K562 (cell line): ENCODE measurements around the gene RGMA. TPM values are rescaled to one million over a fixed set of nuclear protein-coding genes. Genes with fewer than 3 reads are reported as not detected.

Experiments used
- ATAC-seq: fragments of 200-7000 bp; cut with Tn5 transposase; 3 replicates; pipeline ENCODE4 v1.9.1; 2020; ENCODE audit warnings: moderate library complexity
- BruUV-seq: library from RNA; stranded (reverse); fragments of 400-500 nt; replicated peaks from 2 replicates; lab custom pipeline; 2021; lab: Mats Ljungman, UMichigan
- CTCF ChIA-PET: fragments of 300-600 bp; formaldehyde crosslinking; extraction: SDS; loops from one replicate; lab custom pipeline; 2021; ENCODE audit warnings: low intra/inter-chr PET ratio; lab: Yijun Ruan, JAX
- POLR2A ChIA-PET: fragments of 300-600, 350-650 bp; sonication (Branson Sonifier 250); formaldehyde crosslinking; extraction: SDS; loops from one replicate; lab custom pipeline; 2021; ENCODE audit warnings: antibody characterized with exemption, inconsistent platforms; lab: Yijun Ruan, JAX
- DNase-seq, 4 experiments: peaks; one replicate each; pipeline versions ENCODE4 v3.0.0 to v3.0.0-alpha.2; 2011 to 2018; ENCODE audit warnings: low spot score in 3 of 4, mixed read lengths in 3 of 4; ENCODE audit errors: extremely low read depth in 1 of 4
- FAIRE-seq: peaks from 2 replicates; lab custom pipeline; 2011; peaks lifted over from hg19 to GRCh38; lab: Jason Lieb, UNC
- H2AFZ ChIP-seq: 2 replicates; pipeline ENCODE4 v1.6.0; 2011; ENCODE audit warnings: low read depth, low read length, control low read depth, inconsistent platforms
- H3K27ac ChIP-seq: fragments of 200-600 bp; 3 replicates; pipeline ENCODE4 v1.8.0; 2011; ENCODE audit warnings: low read depth, mild to moderate bottlenecking, control low read depth, inconsistent platforms, low read length, moderate library complexity, mixed read lengths; ENCODE audit errors: extremely low read depth
- H3K27me3 ChIP-seq, 2 experiments: fragments of 300-600 bp in 1 of 2; 2 replicates in 1 of 2; 3 replicates in 1 of 2; pipeline versions ENCODE4 v1.6.0 to v1.8.0; 2011; ENCODE audit warnings: inconsistent platforms in 2 of 2, low read length in 2 of 2, mild to moderate bottlenecking in 1 of 2, mixed read lengths in 1 of 2, moderate library complexity in 1 of 2; ENCODE audit not compliant: control insufficient read depth in 2 of 2, insufficient read depth in 2 of 2
- H3K36me3 ChIP-seq: fragments of 300-600 bp; 3 replicates; pipeline ENCODE4 v1.8.0; 2011; ENCODE audit warnings: mild to moderate bottlenecking, low read length, inconsistent platforms; ENCODE audit not compliant: control insufficient read depth, insufficient read depth
- H3K4me1 ChIP-seq, 2 experiments: fragments of 200-600 bp in 1 of 2; replicated peaks in 1 of 2; 2 replicates in 1 of 2; 3 replicates in 1 of 2; pipeline versions ENCODE4 v1.5.1 to v1.8.0; 2011; ENCODE audit warnings: inconsistent platforms in 2 of 2, low read length in 2 of 2, mild to moderate bottlenecking in 1 of 2, mixed read lengths in 1 of 2, moderate library complexity in 1 of 2; ENCODE audit not compliant: control insufficient read depth in 2 of 2, insufficient read depth in 2 of 2
- H3K4me2 ChIP-seq: 2 replicates; pipeline ENCODE4 v1.6.1; 2011; ENCODE audit warnings: low read length, control low read depth, inconsistent platforms, mixed read lengths; ENCODE audit not compliant: insufficient read depth
- H3K4me3 ChIP-seq: fragments of 200-600 bp; sonication (generic), shearing (Covaris generic); 2 replicates; pipeline ENCODE4 v1.5.1; 2016; ENCODE audit warnings: control low read depth, inconsistent platforms
- H3K79me2 ChIP-seq: fragments of 200-600 bp; 3 replicates; pipeline ENCODE4 v1.8.0; 2011; ENCODE audit warnings: low read length, inconsistent platforms; ENCODE audit not compliant: control insufficient read depth, insufficient read depth
- H3K9ac ChIP-seq, 2 experiments: 2 replicates each; pipeline versions ENCODE4 v1.6.0 to v1.6.1; 2011; ENCODE audit warnings: low read depth in 2 of 2, low read length in 2 of 2, control low read depth in 1 of 2, inconsistent platforms in 1 of 2, mild to moderate bottlenecking in 1 of 2, mixed read lengths in 1 of 2; ENCODE audit not compliant: insufficient read depth in 1 of 2
- H3K9me1 ChIP-seq: one replicate; pipeline ENCODE4 v1.6.0; 2011; ENCODE audit warnings: inconsistent platforms, mild to moderate bottlenecking, low read length, moderate library complexity; ENCODE audit not compliant: control insufficient read depth, insufficient read depth
- H3K9me3 ChIP-seq: replicated peaks from 2 replicates; pipeline ENCODE4 v1.5.1; 2011; ENCODE audit warnings: low read depth, low read length, inconsistent platforms; ENCODE audit not compliant: control insufficient read depth, insufficient read depth
- H4K20me1 ChIP-seq: replicated peaks from 2 replicates; pipeline ENCODE4 v1.6.1; 2011; ENCODE audit warnings: low read length, inconsistent platforms, mixed read lengths; ENCODE audit not compliant: control insufficient read depth, insufficient read depth
- ATF1 ChIP-seq, 2 experiments: fragments of 450-650 bp in 1 of 2; IDR thresholded peaks; 2 replicates each; pipeline ENCODE4 v1.6.1; 2016; ENCODE audit warnings: missing compliant biosample characterization in 1 of 2, missing genetic modification characterization in 1 of 2
- SAFB2 ChIP-seq: fragments of 200-400 bp; formaldehyde crosslinking; IDR thresholded peaks from 2 replicates; pipeline ENCODE4 v1.6.1; 2018; ENCODE audit warnings: borderline replicate concordance, low read length, low read depth, moderate library complexity; ENCODE audit not compliant: severe bottlenecking
- TCF3 ChIP-seq: sonication (generic); formaldehyde crosslinking; IDR thresholded peaks from 2 replicates; pipeline ENCODE4 v1.4.0; 2020; ENCODE audit warnings: mild to moderate bottlenecking, missing genetic modification reagents
- ZNF121 ChIP-seq: sonication (generic); formaldehyde crosslinking; conservative IDR thresholded peaks from 2 replicates; pipeline ENCODE4 v1.8.0; 2022; ENCODE audit warnings: missing genetic modification reagents
- ZNF696 ChIP-seq: fragments of 250-450 bp; sonication (Bioruptor Pico); conservative IDR thresholded peaks from 2 replicates; pipeline ENCODE4 v1.4.0; 2020; ENCODE audit warnings: mild to moderate bottlenecking, moderate library complexity
- ZSCAN29 ChIP-seq: fragments of 450-650 bp; IDR thresholded peaks from 2 replicates; pipeline ENCODE4 v1.6.1; 2017
- WGBS: fragments of 100-300 bp; shearing (Covaris generic); methylation state at CpG from one replicate; pipeline ENCODE4 v1.1.6; 2016; ENCODE audit warnings: low coverage, mixed read lengths; ENCODE audit not compliant: insufficient coverage; ENCODE audit errors: missing lambda C conversion rate; 5-methylcytosine and 5-hydroxymethylcytosine counted together
- in situ Hi-C: fragments of 300-500 bp; cut with MboI; formaldehyde crosslinking; loops from 4 replicates; pipeline ENCODE4 v1.15.0; 2018; ENCODE audit warnings: inconsistent platforms, mixed read lengths
- intact Hi-C: fragments of 100-400 bp; cut with micrococcal nuclease; formaldehyde crosslinking; loops from 2 replicates; pipeline ENCODE4 v1.14.2; 2022
- polyA plus RNA-seq, 8 experiments: library from polyadenylated mRNA; depleted of rRNA in 4 of 8; stranded (reverse) in 5 of 8; unstranded in 3 of 8; fragments of >200 nt; fragmentation: Nextera tagmentation in 2 of 8; fragmentation: Illumina TruSeq in 1 of 8; extraction: Ambion mirVana in 2 of 8; extraction: Trizol in 1 of 8; gene quantifications; 2 replicates each; pipeline versions ENCODE4 v1.2.1 to v1.2.3, GENCODE V29; 2011 to 2014; ENCODE audit warnings: inconsistent platforms in 1 of 8, missing spikeins in 1 of 8
- total RNA-seq, 7 experiments: library from RNA; depleted of rRNA in 6 of 7; stranded (reverse); fragments of >200 nt in 6 of 7; fragmentation: Illumina TruSeq in 2 of 7; extraction: Trizol in 2 of 7; gene quantifications; 2 replicates each; pipeline versions ENCODE4 v1.2.1 to v1.2.3, GENCODE V29; 2011 to 2021; ENCODE audit warnings: low replicate concordance in 1 of 7
- TF ChIP-seq, protein P1 (sequence below): fragments of 250-450 bp; sonication (Bioruptor Pico); IDR thresholded peaks from 2 replicates; pipeline ENCODE4 v1.4.0; 2020; ENCODE audit warnings: mild to moderate bottlenecking
- TF ChIP-seq, protein P2 (sequence below): fragments of 450-650 bp; formaldehyde crosslinking; IDR thresholded peaks from 2 replicates; pipeline ENCODE4 v1.4.0; 2020; ENCODE audit warnings: mild to moderate bottlenecking, moderate library complexity
- TF ChIP-seq, protein P3 (sequence below): fragments of 450-650 bp; IDR thresholded peaks from 2 replicates; pipeline ENCODE4 v1.6.1; 2016; ENCODE audit warnings: borderline replicate concordance

RGMA gene
- total and polyA plus RNA-seq, 9 of the 15 experiments (the other 6 are each of a cell fraction or from before 2014, with no cell fraction given): 0.03 to 0.05 (median 0.03) TPM; not detected in 6

GRCh38 chr15:93024293-93024692, 64.7 kb downstream of the RGMA start:
- BruUV-seq: no TSS peak
- Histone ChIP-seq H2AFZ (no peak overlapping the region), H3K4me3 (no peak overlapping the region), H3K4me1 (0 out of 5 replicates have a peak, but pooled peaks cover 0 to 5% of the 10 kb centered on the region in 2 experiments), H4K20me1 (peaks cover 22% of the 10 kb centered on the region), H3K9ac (no peak overlapping the region), H3K9me1 (no peaks in the 10 kb centered on the region), H3K36me3 (peaks cover 86% of the 10 kb centered on the region), H3K27ac (no peak overlapping the region), H3K4me2 (no peak overlapping the region), H3K79me2 (no peaks in the 10 kb centered on the region), H3K9me3 (no peaks in the 10 kb centered on the region), H3K27me3 (no peaks in the 10 kb centered on the region)
- ATAC-seq: no peak
- CTCF ChIA-PET: no interaction called here
- intact Hi-C loops (no loop called here), in situ Hi-C loops (no loop called here)
- DNase-seq: no peak
- TF ChIP-seq TCF3 (CRISPR knock-in tag) (no peak), ATF1 (CRISPR knock-in tag; IDR thresholded peaks at IDR 0.05) (no peak), ATF1 (tag; IDR thresholded peaks at IDR 0.05) (no peak), ZSCAN29 (no peak), SAFB2 (no peak), ZNF121 (no peak), ZNF696 (CRISPR knock-in tag) (no peak)
- TF ChIP-seq, protein P1, sequence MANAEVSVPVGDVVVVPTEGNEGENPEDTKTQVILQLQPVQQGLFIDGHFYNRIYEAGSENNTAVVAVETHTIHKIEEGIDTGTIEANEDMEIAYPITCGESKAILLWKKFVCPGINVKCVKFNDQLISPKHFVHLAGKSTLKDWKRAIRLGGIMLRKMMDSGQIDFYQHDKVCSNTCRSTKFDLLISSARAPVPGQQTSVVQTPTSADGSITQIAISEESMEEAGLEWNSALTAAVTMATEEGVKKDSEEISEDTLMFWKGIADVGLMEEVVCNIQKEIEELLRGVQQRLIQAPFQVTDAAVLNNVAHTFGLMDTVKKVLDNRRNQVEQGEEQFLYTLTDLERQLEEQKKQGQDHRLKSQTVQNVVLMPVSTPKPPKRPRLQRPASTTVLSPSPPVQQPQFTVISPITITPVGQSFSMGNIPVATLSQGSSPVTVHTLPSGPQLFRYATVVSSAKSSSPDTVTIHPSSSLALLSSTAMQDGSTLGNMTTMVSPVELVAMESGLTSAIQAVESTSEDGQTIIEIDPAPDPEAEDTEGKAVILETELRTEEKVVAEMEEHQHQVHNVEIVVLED (CRISPR knock-in tag): no peak
- TF ChIP-seq, protein P2, sequence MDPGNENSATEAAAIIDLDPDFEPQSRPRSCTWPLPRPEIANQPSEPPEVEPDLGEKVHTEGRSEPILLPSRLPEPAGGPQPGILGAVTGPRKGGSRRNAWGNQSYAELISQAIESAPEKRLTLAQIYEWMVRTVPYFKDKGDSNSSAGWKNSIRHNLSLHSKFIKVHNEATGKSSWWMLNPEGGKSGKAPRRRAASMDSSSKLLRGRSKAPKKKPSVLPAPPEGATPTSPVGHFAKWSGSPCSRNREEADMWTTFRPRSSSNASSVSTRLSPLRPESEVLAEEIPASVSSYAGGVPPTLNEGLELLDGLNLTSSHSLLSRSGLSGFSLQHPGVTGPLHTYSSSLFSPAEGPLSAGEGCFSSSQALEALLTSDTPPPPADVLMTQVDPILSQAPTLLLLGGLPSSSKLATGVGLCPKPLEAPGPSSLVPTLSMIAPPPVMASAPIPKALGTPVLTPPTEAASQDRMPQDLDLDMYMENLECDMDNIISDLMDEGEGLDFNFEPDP (CRISPR knock-in tag): no peak
- TF ChIP-seq, protein P3, sequence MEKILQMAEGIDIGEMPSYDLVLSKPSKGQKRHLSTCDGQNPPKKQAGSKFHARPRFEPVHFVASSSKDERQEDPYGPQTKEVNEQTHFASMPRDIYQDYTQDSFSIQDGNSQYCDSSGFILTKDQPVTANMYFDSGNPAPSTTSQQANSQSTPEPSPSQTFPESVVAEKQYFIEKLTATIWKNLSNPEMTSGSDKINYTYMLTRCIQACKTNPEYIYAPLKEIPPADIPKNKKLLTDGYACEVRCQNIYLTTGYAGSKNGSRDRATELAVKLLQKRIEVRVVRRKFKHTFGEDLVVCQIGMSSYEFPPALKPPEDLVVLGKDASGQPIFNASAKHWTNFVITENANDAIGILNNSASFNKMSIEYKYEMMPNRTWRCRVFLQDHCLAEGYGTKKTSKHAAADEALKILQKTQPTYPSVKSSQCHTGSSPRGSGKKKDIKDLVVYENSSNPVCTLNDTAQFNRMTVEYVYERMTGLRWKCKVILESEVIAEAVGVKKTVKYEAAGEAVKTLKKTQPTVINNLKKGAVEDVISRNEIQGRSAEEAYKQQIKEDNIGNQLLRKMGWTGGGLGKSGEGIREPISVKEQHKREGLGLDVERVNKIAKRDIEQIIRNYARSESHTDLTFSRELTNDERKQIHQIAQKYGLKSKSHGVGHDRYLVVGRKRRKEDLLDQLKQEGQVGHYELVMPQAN: no peak
- WGBS: 97% methylated on average over 10 of the region's 10 CpGs
- POLR2A ChIA-PET: no interaction called here
- FAIRE-seq: no peak
